HFF-Myc (cell line): Measurements from ENCODE around the gene ATP8B3.
A peak's percentile ranks its signal among the peaks of the same experiment; 100 is the strongest.

Experiments used
- DNase-seq: peaks from one replicate; pipeline ENCODE4 v3.0.0-alpha.2; 2011; ENCODE audit warnings: low read depth; ENCODE audit errors: extremely low read depth
- H3K4me3 ChIP-seq: replicated peaks from 2 replicates; pipeline ENCODE4 v1.5.1; 2011; ENCODE audit warnings: low read depth, mild to moderate bottlenecking, control low read depth, low read length
- CTCF ChIP-seq: IDR thresholded peaks from 2 replicates; pipeline ENCODE4 v1.5.1; 2012; ENCODE audit warnings: mild to moderate bottlenecking, low read depth, low read length, control low read depth; ENCODE audit errors: missing control alignments

ATP8B3 gene

GRCh38 chr19:1854039-1854541 is 42.0 kb upstream of the ATP8B3 start:
- no peak overlapping the region for H3K4me3 ChIP-seq
- DNase-seq, result no peak
- TF ChIP-seq CTCF, result no peak

GRCh38 chr19:1853295-1854038 is 41.4 kb upstream of the ATP8B3 start:
- peak; percentile 35 for DNase-seq
- TF ChIP-seq CTCF, result peak; percentile 89
- H3K4me3 ChIP-seq, result no peak overlapping the region

GRCh38 chr19:1852581-1853128 is 40.6 kb upstream of the ATP8B3 start:
- no peak overlapping the region for H3K4me3 ChIP-seq
- TF ChIP-seq CTCF, result no peak
- no peak for DNase-seq

- H3K4me3 ChIP-seq, result no peak overlapping the region
- DNase-seq, result no peak
- no peak for TF ChIP-seq CTCF
These were observed 39.8 kb upstream of the ATP8B3 start for GRCh38 chr19:1851654-1852580.

GRCh38 chr19:1850809-1851653 is 39.0 kb upstream of the ATP8B3 start:
- peak; percentile 8 for TF ChIP-seq CTCF
- no peak for DNase-seq
- no peak overlapping the region for H3K4me3 ChIP-seq

- H3K4me3 ChIP-seq, result no peak overlapping the region
- no peak for TF ChIP-seq CTCF
- DNase-seq, result no peak
These were observed 37.9 kb upstream of the ATP8B3 start for GRCh38 chr19:1849886-1850398.
